HG03439 (cell line): ENCODE data around the gene TAF6.
A peak's percentile ranks its signal among the peaks of the same experiment; 100 is the strongest.

ENCODE experiments used
- ATAC-seq: cut with Tn5 transposase; IDR thresholded peaks from one replicate; pipeline ENCODE4 v1.9.1; 2021; ENCODE audit warnings: mild to moderate bottlenecking, moderate library complexity; ENCODE audit not compliant: unreplicated experiment

Gene TAF6

GRCh38 chr7:100098913-100099312 is 20.2 kb downstream of the TAF6 start:
- ATAC-seq: no peak

- ATAC-seq: no peak
Observed at GRCh38 chr7:100095704-100096103, 23.5 kb downstream of the TAF6 start.

DNA sequence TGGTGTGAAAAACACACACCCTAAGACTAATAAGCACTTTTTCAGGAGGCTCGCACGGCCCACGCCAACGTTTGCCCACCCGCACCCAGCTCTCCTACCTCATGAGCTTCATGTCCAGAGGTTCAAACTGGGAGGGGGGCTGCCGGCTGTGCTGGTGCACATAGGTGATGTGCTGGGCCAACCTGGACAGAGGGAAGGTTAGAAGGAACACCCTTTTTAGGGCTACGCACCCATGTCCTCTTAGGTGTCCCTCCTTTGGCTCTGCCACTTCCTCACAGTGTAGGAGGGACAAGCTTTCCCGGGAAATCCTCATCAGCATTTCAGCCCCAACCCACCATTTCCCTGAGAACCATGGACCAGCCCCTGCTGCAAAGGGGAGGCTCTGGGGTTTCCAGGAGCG is 23.9 kb downstream of the TAF6 start:
- ATAC-seq: no peak

DNA sequence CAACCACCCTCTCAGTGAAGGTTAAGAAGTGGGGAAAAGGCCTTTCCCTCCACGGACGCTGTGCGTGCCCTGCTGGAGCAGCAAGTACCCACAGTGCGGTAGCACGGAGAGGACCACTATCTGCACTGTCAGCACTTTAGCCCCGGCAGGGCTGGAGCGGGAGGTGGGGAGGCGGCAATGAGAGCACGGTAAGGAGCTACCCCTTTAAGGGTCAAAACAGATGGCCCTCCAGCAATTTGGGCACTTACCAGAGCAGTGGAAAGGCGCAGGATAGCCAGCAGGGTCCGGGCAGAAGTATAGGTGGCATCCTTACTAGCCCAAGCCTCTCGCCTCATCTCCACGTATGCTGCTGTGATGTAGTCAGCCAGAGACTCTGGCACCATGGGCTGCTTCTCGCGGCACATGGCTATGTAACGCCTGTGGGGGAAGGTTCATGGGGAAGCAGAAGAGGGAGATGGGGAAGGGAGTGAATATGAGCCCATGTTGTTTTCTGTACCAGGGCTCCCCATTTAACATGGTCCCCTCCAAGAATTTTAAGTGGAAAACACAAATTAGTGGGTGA is 25.2 kb downstream of the TAF6 start:
- no peak for ATAC-seq

GRCh38 chr7:100093498-100093897 is 25.7 kb downstream of the TAF6 start:
- ATAC-seq: no peak

DNA sequence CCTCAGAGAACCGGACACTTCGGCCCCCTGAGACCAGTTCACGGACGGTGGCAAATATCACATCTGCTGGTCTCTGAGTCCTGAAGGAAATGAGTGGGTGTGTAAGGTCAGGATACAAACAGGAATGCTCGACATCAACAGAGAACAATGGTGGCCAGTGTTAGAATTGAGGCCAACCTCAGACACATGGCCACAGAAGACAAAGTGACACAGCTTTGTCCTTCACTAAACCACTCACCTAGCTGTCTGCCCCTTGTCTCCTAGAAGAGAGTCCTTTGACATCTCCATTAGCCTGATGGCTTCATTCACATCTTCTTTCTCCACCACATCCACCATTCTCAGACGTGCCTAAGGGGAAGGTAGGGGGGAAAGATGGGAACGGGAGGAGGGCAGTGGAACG is 26.1 kb downstream of the TAF6 start:
- no peak for ATAC-seq

DNA sequence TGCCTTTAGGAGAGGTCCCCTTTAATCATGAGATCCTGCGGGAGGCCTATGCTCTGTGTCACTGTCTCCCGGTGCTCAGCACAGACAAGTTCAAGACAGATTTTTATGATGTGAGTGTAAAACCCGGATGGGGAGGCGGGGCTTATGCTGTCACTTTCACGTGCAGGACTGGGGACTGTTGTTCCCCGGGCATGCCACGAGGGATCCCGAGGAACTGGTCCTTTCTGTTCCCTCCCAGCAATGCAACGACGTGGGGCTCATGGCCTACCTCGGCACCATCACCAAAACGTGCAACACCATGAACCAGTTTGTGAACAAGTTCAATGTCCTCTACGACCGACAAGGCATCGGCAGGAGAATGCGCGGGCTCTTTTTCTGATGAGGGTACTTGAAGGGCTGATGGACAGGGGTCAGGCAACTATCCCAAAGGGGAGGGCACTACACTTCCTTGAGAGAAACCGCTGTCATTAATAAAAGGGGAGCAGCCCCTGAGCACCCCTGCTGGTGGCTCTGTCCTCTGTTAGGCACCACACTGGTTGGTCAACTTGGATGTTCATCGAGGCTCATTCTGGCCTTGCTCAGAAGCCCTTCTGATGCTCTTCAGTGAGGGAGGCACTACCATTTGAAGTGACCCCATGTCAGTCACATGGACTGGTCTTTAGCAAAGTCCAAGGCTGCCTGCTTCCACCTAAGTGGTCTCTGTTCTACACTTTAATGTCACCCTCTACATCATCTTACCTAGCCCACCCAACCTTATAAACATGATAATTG is 27.6 kb downstream of the TAF6 start:
- no peak for ATAC-seq

- ATAC-seq: no peak
Observed at GRCh38 chr7:100090527-100091410, 28.4 kb downstream of the TAF6 start.

DNA sequence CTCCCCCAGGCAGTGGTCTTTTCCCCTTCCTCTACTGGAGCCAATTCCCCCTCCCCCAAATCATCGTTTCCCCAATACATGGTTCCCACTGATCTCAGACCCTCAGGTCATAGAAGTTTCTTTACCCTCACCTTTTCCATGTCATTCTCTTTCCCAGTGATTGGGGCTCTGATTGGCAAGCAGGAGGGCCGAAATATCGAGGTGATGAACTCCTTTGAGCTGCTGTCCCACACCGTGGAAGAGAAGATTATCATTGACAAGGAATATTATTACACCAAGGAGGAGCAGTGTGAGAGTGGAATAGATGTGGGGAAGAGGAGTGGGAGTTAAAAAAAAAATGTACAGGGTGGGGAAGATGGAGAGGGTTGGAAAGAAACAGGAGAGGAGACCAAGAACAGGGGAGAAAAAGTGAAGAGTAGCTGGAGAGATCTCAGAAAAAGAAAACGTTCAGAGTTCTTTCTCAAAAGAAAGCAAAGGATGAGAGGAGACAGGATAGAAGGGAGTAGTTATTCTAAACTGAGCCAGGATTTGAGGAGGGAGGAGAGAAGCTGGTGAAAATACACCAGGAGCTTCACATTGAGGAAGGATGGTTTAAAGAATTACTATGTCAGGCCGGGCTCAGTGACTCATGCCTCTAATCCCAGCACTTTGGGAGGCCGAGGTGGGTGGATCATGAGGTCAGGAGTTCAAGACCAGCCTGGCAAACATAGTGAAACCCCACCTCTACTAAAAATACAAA is 29.5 kb downstream of the TAF6 start:
- ATAC-seq: no peak

DNA sequence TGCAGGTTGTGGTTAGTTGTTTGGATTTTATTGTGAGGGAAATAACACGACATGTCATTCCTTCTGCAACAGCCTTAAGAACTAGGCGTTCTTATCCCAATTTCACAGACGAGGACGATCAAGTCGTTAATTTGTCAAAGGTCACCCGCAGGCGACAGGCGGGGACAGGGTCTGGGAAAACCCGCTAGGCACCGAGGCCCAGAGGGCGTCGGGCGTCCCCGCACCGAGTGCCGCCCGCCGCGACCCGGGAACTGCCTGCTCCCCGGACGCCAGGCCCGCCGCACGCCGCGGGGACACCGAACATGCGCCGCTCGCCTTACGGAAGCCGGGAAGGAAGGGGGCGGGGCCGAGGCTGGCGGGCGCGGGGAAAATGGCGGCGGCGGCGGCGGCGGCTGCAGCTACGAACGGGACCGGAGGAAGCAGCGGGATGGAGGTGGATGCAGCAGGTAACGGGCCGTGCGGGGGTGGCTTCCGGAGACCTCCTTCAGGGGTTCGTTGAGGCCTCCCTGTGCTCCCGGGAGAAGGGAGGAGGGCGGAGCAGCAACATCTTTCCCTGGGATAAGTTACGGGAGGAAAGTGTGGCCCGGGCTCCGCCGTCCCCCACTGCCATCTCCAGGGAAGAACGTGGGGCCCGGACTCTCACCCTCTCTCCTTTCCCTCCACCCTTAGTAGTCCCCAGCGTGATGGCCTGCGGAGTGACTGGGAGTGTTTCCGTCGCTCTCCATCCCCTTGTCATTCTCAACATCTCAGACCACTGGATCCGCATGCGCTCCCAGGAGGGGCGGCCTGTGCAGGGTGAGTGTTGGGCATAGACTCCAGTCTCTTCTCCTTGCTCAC is 30.3 kb downstream of the TAF6 start, which contains the start of gene COPS6:
COPS6 (plus strand) TSS at position 349 of the 837 bp plus-strand sequence; CDS start at position 371, 22 bp downstream.
- ATAC-seq: no peak

GRCh38 chr7:100088095-100088620 is 31.0 kb downstream of the TAF6 start:
- no peak for ATAC-seq

GRCh38 chr7:100087055-100087750 is 32.0 kb downstream of the TAF6 start:
- ATAC-seq: no peak

GRCh38 chr7:100085515-100085914 is 33.6 kb downstream of the TAF6 start:
- ATAC-seq: no peak

DNA sequence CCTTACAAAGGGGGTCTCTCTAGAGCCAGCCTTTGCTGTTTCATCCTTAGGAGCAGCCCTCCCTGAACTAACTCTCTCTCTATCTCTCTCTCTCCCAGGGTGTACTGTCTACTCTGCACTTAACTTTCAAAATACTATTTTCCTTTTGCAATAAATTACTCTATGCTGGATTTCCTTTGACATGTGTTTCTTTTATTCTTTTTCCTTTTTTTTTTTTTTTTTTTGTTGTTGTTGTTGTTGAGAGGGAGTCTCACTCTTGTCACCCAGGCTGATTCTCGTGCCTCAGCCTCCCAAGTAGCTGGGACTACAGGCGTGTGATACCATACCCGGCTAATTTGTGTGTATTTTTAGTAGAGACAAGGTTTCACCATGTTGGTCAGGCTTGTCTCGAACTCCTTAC is 36.2 kb downstream of the TAF6 start:
- ATAC-seq: no peak

GRCh38 chr7:100081535-100082102 is 37.5 kb downstream of the TAF6 start, which contains the start of gene ZNF3:
Gene ZNF3, minus strand, starts transcription at chr7:100081723. Its CDS starts 4,366 bp downstream, at chr7:100077357.
- peak; percentile 86 for ATAC-seq

- ATAC-seq: peak; percentile 11
Observed at GRCh38 chr7:100080907-100081534, 38.1 kb downstream of the TAF6 start.

DNA sequence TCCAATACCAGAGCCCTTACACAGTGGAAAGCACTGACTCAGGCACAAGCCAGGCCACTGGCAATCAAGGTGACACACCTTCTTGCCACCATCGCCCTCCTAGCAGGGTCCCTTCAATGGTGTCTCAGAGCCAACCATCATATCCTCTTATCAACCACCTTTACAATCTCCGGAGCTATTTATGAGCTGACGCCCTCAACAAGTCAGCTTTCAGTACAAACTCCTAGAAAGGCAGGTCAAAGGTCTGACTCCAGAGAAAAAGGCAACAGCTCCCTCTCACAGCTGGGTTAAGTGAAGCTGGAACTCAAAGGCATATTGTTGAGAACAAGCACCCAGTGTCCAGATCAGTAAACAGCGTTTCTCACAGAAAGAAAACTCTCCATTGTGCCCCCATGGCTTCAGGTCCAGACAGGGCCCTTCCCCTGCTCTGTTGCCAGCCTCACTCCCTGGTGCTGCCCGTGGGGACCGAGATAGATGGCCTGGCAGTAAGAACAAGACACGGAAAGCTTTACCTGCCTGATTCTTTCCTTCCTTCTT is 40.1 kb downstream of the TAF6 start:
- no peak for ATAC-seq

DNA sequence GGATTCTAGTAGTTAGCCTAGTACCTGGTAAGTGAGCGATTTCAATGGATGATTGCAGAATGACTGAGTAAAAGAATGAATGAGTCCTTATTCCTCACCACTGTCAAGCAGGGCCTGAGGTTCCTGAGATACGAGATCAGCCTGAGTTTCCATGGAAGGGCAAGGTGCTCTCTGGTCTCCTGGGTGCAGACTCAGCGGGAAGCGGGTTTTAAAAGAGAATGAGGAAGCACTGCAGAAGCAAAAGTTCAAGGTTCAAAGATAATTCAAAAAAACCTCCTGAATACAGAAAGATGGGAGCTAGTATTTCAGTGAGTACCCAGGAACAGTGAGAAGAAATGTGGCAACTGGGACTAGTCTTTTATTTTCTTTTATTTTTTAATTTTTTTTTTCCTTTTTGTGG is 42.0 kb downstream of the TAF6 start:
- no peak for ATAC-seq
